Vagina (tissue), 2 donors: ENCODE data around the gene MARCHF3. TPM values are rescaled to one million over a fixed set of nuclear protein-coding genes. Genes with fewer than 3 reads are reported as not detected.

ENCODE experiments used
- DNase-seq, 2 donors: peaks; one replicate each; pipeline ENCODE4 v3.0.0-alpha.2; 2017; ENCODE audit errors: extremely low spot score in 2 of 2
- H3K27ac ChIP-seq: fragments of 200-600 bp; sonication (generic); one replicate; pipeline ENCODE4 v1.5.1; 2019
- H3K27me3 ChIP-seq: fragments of 200-600 bp; sonication (generic); one replicate; pipeline ENCODE4 v1.5.1; 2019
- H3K36me3 ChIP-seq, 2 donors: fragments of 200-600 bp; sonication (generic); one replicate each; pipeline ENCODE4 v1.5.1; 2017 to 2019
- H3K4me1 ChIP-seq: fragments of 200-600 bp; sonication (generic); one replicate; pipeline ENCODE4 v1.5.1; 2019
- H3K4me3 ChIP-seq, 2 donors: fragments of 200-600 bp; sonication (generic); 1 replicate in 1 of 2; 2 replicates in 1 of 2; pipeline ENCODE4 v1.5.1; 2016 to 2019
- H3K9me3 ChIP-seq: fragments of 200-600 bp; sonication (generic); one replicate; pipeline ENCODE4 v1.5.1; 2019
- CTCF ChIP-seq, 3 experiments: fragments of 450-650 bp in 2 of 3; fragments of 200-600 bp in 1 of 3; sonication (generic) in 1 of 3; IDR thresholded peaks; one replicate each; pipeline ENCODE4 v1.5.1; 2017 to 2019; ENCODE audit warnings: antibody characterized with exemption in 3 of 3, mild to moderate bottlenecking in 2 of 3, moderate library complexity in 2 of 3
- POLR2A ChIP-seq, 2 donors: fragments of 450-650 bp; IDR thresholded peaks; one replicate each; pipeline ENCODE4 v1.6.1; 2017; ENCODE audit warnings: antibody characterized with exemption in 2 of 2, mild to moderate bottlenecking in 2 of 2, moderate library complexity in 2 of 2
- POLR2AphosphoS5 ChIP-seq, 2 donors: sonication (generic); formaldehyde crosslinking; IDR thresholded peaks; one replicate each; pipeline ENCODE4 v1.9.0; 2017; ENCODE audit warnings: antibody characterized with exemption in 2 of 2, mild to moderate bottlenecking in 2 of 2, low read depth in 1 of 2; ENCODE audit not compliant: insufficient read depth in 1 of 2
- intact Hi-C: fragments of 100-400 bp; cut with DNase I; formaldehyde crosslinking; loops from one replicate; pipeline ENCODE4 v1.15.1; 2023
- total RNA-seq: library from RNA; depleted of rRNA; stranded (reverse); fragments of >200 nt; gene quantifications from one replicate; pipeline ENCODE4 v1.2.3, GENCODE V29; 2016

Gene MARCHF3
- total RNA-seq, 1 donor from 2014 or later, result 2.0 TPM

- no peak for DNase-seq
- H3K4me3 ChIP-seq, result no peak overlapping the region
- H3K27ac ChIP-seq, result no peak overlapping the region
- intact Hi-C loops, result no loop called here
- H3K27me3 ChIP-seq, result no peaks in the 10 kb centered on the region
- H3K9me3 ChIP-seq, result no peaks in the 10 kb centered on the region
- no peaks in the 10 kb centered on the region for H3K4me1 ChIP-seq
- no peaks in the 10 kb centered on the region for H3K36me3 ChIP-seq
- no peak for TF ChIP-seq CTCF (IDR thresholded peaks at IDR 0.05)
- TF ChIP-seq POLR2A (IDR thresholded peaks at IDR 0.05), result no peak
- TF ChIP-seq POLR2AphosphoS5 (IDR thresholded peaks at IDR 0.05; ENCODE audit: insufficient read depth in 1 of 2, low read depth in 1 of 2), result no peak
These were observed 98.2 kb downstream of the MARCHF3 start for GRCh38 chr5:126931963-126932660.

- intact Hi-C loops, result no loop called here
- no peaks in the 10 kb centered on the region for H3K27me3 ChIP-seq
- H3K4me3 ChIP-seq, result no peak overlapping the region
- DNase-seq, result no peak
- H3K27ac ChIP-seq, result no peak overlapping the region
- H3K4me1 ChIP-seq, result no peaks in the 10 kb centered on the region
- no peak for TF ChIP-seq POLR2AphosphoS5 (IDR thresholded peaks at IDR 0.05; ENCODE audit: insufficient read depth in 1 of 2, low read depth in 1 of 2)
- TF ChIP-seq CTCF (IDR thresholded peaks at IDR 0.05), result no peak
- no peaks in the 10 kb centered on the region for H3K9me3 ChIP-seq
- H3K36me3 ChIP-seq, result no peaks in the 10 kb centered on the region
These were observed 102.3 kb downstream of the MARCHF3 start for GRCh38 chr5:126928041-126928440.

- intact Hi-C loops, result no loop called here
- Histone ChIP-seq H3K36me3 (no peaks in the 10 kb centered on the region), H3K27ac (no peak overlapping the region), H3K4me3 (no peak overlapping the region), H3K27me3 (no peaks in the 10 kb centered on the region), H3K4me1 (no peaks in the 10 kb centered on the region), H3K9me3 (no peaks in the 10 kb centered on the region)
- TF ChIP-seq POLR2A (IDR thresholded peaks at IDR 0.05), result no peak
- no peak for TF ChIP-seq CTCF (IDR thresholded peaks at IDR 0.05)
- TF ChIP-seq POLR2AphosphoS5 (IDR thresholded peaks at IDR 0.05; ENCODE audit: insufficient read depth in 1 of 2, low read depth in 1 of 2), result no peak
- no peak for DNase-seq
These were observed 102.9 kb downstream of the MARCHF3 start for GRCh38 chr5:126927429-126927828.

GRCh38 chr5:126926187-126926586 lies 104.2 kb downstream of the MARCHF3 start:
- no peak for DNase-seq
- Histone ChIP-seq H3K27ac (no peak overlapping the region), H3K36me3 (no peaks in the 10 kb centered on the region), H3K4me3 (no peak overlapping the region), H3K9me3 (no peaks in the 10 kb centered on the region), H3K27me3 (no peaks in the 10 kb centered on the region), H3K4me1 (no peaks in the 10 kb centered on the region)
- intact Hi-C loops, result no loop called here
- TF ChIP-seq CTCF (IDR thresholded peaks at IDR 0.05), result no peak
- no peak for TF ChIP-seq POLR2AphosphoS5 (IDR thresholded peaks at IDR 0.05; ENCODE audit: insufficient read depth in 1 of 2, low read depth in 1 of 2)
- TF ChIP-seq POLR2A (IDR thresholded peaks at IDR 0.05), result no peak

GRCh38 chr5:126925482-126925881 lies 104.9 kb downstream of the MARCHF3 start:
- no peak overlapping the region for H3K4me3 ChIP-seq
- no peaks in the 10 kb centered on the region for H3K27me3 ChIP-seq
- H3K9me3 ChIP-seq, result no peaks in the 10 kb centered on the region
- TF ChIP-seq POLR2A (IDR thresholded peaks at IDR 0.05), result no peak
- no peak for TF ChIP-seq CTCF (IDR thresholded peaks at IDR 0.05)
- no peak for TF ChIP-seq POLR2AphosphoS5 (IDR thresholded peaks at IDR 0.05; ENCODE audit: insufficient read depth in 1 of 2, low read depth in 1 of 2)
- H3K4me1 ChIP-seq, result no peaks in the 10 kb centered on the region
- no peaks in the 10 kb centered on the region for H3K36me3 ChIP-seq
- no peak overlapping the region for H3K27ac ChIP-seq
- DNase-seq, result no peak
- intact Hi-C loops, result no loop called here
